Activated T-cell treated with anti-CD3 and anti-CD28 coated beads, Interleukin-2, amount 50 U/mL, for 24 hours (primary cell): ENCODE data around the gene PCDHA2.
"Not testable (repeated sequence)": the region's sequence is repeated elsewhere in the genome, so short reads cannot be mapped to it uniquely, and the experiment has no call there.

ENCODE experiments used
- DNase-seq: peaks from one replicate; pipeline ENCODE4 v3.0.0-alpha.2; 2020
- H3K27ac Mint-ChIP-seq: 2 replicates; pipeline ENCODE4 v1.8.0; 2020; ENCODE audit warnings: mild to moderate bottlenecking, mixed read lengths
- H3K27me3 Mint-ChIP-seq: 2 replicates; pipeline ENCODE4 v1.8.0; 2020; ENCODE audit warnings: mixed read lengths
- H3K36me3 Mint-ChIP-seq: 2 replicates; pipeline ENCODE4 v1.8.0; 2020; ENCODE audit warnings: low read depth, mixed read lengths
- H3K4me1 Mint-ChIP-seq: 2 replicates; pipeline ENCODE4 v1.8.0; 2020; ENCODE audit warnings: low read depth, mixed read lengths
- H3K4me3 Mint-ChIP-seq: 2 replicates; pipeline ENCODE4 v1.8.0; 2020; ENCODE audit warnings: mild to moderate bottlenecking, moderate library complexity, mixed read lengths
- H3K9me3 Mint-ChIP-seq: 2 replicates; pipeline ENCODE4 v1.8.0; 2020; ENCODE audit warnings: mixed read lengths

Gene PCDHA2

DNA sequence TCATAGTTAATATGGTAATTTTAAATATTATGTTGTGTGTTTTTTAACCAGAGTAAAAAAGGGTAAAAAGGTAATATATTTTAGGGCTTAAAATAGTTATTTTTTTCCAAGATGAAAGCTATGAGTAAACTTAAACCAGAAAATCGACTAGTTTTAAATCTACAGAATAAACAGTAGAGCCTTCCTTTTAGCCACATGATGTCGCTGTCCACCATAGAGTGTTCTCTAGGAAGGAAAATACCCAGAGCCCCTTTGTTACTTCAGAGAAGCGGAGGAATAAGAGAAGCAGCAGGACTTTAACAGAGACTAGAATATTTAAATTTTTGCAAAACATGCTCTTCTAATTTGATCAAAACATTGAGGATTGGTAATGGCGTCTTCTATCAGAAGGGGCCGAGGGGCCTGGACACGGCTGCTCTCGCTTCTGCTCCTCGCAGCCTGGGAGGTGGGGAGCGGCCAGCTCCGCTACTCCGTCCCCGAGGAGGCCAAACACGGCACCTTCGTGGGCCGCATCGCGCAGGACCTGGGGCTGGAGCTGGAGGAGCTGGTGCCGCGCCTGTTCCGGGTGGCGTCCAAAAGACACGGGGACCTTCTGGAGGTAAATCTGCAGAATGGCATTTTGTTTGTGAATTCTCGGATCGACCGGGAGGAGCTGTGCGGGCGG lies at the start of gene PCDHA2:
PCDHA2 (plus strand) TSS at position 258 of the 664 bp plus-strand sequence.
- peaks cover 11% of the 10 kb centered on the region for H3K36me3 Mint-ChIP-seq
- no peak for DNase-seq
- H3K27me3 Mint-ChIP-seq = peaks cover 57% of the 10 kb centered on the region
- peaks cover 1% of the 10 kb centered on the region for H3K4me1 Mint-ChIP-seq
- H3K9me3 Mint-ChIP-seq = peaks cover 53% of the 10 kb centered on the region
- H3K27ac Mint-ChIP-seq = no peak within 1 kb of the TSS
- H3K4me3 Mint-ChIP-seq = no peak within 1 kb of the TSS

DNA sequence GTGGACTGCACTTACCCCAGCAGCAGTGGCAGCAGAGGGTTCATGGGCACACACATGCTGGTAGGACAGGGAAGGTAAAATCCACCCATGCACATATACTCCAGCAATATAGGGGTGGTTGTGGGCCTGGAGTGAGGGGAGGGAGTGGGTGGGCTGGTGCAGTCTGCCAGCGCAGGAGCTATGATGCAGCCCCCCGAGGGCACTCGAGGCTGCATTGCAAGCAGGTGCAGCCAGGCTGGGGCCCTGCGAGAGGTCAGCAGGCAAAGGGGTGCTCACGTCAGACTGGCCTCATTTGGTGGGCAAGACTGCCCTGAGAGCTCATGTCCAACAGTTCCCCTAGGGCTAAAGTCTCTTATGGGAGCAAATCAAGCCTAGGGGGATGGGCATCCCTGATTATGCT lies 41.1 kb upstream of the PCDHA2 start:
- no peak for DNase-seq
- H3K4me1 Mint-ChIP-seq = no peaks in the 10 kb centered on the region
- no peak overlapping the region for H3K27ac Mint-ChIP-seq
- H3K4me3 Mint-ChIP-seq = no peak overlapping the region
- peaks cover 8% of the 10 kb centered on the region for H3K36me3 Mint-ChIP-seq
- H3K9me3 Mint-ChIP-seq = peaks cover 72% of the 10 kb centered on the region
- peaks cover 4% of the 10 kb centered on the region for H3K27me3 Mint-ChIP-seq

DNA sequence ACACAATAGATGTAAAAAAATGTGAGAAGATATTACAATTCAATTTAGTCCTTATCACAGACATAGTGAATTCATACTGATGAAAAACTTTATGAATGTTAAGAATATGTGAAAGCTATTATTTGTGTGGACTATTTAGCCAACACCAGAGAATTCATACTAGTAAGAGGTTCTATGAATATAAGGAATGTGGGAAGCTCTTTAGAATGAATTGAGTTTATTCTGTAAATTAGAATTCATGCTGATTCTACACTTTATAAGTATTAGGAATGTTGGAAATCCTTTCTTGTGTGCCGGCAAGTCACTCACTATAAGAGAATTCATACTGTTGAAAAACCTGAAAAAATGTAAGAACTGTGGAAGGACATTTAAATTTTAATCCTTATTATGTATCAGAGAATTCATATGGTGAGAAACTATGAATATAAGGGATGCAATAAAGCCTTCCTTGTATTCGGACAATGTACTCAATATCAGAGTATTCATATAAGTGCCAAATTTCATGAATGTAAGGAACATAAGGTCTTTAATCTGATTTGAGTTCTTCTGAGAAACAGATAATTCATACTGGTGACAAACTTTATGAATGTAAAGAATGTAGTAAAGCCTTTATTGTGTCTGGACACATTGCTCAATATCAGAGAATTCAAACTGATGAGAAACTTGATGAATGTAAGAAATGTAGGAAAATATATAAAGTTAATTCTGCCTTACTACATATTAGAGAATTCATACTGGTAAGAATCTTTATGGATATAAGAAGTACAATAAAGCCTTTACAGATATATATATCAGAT lies 30.3 kb upstream of the PCDHA2 start:
- peaks cover 65% of the 10 kb centered on the region for H3K9me3 Mint-ChIP-seq
- H3K36me3 Mint-ChIP-seq = peaks cover 40% of the 10 kb centered on the region
- no peaks in the 10 kb centered on the region for H3K4me1 Mint-ChIP-seq
- H3K27me3 Mint-ChIP-seq = no peaks in the 10 kb centered on the region
- no peak overlapping the region for H3K4me3 Mint-ChIP-seq
- H3K27ac Mint-ChIP-seq = no peak overlapping the region
- DNase-seq = no peak

DNA sequence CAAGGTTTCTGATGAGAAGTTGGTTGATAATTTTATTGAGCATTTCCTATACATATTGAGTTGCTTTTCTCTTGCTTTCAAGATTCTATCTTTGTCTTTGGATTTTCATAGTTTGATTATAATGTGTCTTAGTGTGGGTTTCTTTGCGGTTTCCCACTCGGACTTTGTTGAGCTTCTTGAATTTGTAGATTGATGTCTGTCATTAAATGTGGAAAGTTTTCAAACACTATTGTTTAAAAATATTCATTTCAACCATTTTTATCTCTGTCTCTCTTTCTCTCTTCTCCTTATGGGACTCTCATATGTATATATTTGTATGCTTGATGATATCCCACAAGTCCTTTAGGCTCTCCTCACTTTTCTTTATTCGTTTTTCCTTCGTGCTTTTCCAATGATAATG lies 27.2 kb upstream of the PCDHA2 start:
- peaks cover 26% of the 10 kb centered on the region for H3K36me3 Mint-ChIP-seq
- no peak for DNase-seq
- peaks cover 60% of the 10 kb centered on the region for H3K9me3 Mint-ChIP-seq
- no peak overlapping the region for H3K27ac Mint-ChIP-seq
- H3K4me3 Mint-ChIP-seq = no peak overlapping the region
- H3K4me1 Mint-ChIP-seq = no peaks in the 10 kb centered on the region
- no peaks in the 10 kb centered on the region for H3K27me3 Mint-ChIP-seq

GRCh38 chr5:140780512-140780911 lies 14.1 kb upstream of the PCDHA2 start:
- peaks cover 74% of the 10 kb centered on the region for H3K9me3 Mint-ChIP-seq

GRCh38 chr5:140785905-140786686 lies 8.6 kb upstream of the PCDHA2 start, which contains the start of gene PCDHA1:
Gene PCDHA1, plus strand, starts transcription at chr5:140786140.
- Mint-ChIP-seq H3K36me3 (peaks cover 25% of the 10 kb centered on the region), H3K27me3 (peaks cover 58% of the 10 kb centered on the region), H3K9me3 (peaks cover 64% of the 10 kb centered on the region), H3K4me1 (no peaks in the 10 kb centered on the region), H3K27ac (no peak within 1 kb of the TSS), H3K4me3 (no peak within 1 kb of the TSS)
- no peak for DNase-seq

More at GRCh38 chr5:140780512-140780911, 14.1 kb upstream of the PCDHA2 start:
- DNase-seq = no peak
- Mint-ChIP-seq H3K4me3 (no peak overlapping the region), H3K27me3 (peaks cover 21% of the 10 kb centered on the region), H3K4me1 (no peaks in the 10 kb centered on the region), H3K36me3 (peaks cover 20% of the 10 kb centered on the region), H3K27ac (no peak overlapping the region)

DNA sequence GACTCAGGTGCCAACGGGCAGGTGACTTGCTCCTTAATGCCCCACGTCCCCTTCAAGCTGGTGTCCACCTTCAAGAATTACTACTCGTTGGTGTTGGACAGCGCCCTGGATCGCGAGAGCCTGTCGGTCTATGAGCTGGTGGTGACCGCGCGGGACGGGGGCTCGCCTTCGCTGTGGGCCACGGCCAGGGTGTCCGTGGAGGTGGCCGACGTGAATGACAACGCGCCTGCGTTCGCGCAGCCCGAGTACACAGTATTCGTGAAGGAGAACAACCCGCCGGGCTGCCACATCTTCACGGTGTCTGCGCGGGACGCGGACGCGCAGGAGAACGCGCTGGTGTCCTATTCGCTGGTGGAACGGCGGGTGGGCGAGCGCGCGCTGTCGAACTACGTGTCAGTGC lies 7.2 kb upstream of the PCDHA2 start:
- H3K27ac Mint-ChIP-seq = not testable (repeated sequence)
- H3K9me3 Mint-ChIP-seq = peaks cover 63% of the 10 kb centered on the region

DNA sequence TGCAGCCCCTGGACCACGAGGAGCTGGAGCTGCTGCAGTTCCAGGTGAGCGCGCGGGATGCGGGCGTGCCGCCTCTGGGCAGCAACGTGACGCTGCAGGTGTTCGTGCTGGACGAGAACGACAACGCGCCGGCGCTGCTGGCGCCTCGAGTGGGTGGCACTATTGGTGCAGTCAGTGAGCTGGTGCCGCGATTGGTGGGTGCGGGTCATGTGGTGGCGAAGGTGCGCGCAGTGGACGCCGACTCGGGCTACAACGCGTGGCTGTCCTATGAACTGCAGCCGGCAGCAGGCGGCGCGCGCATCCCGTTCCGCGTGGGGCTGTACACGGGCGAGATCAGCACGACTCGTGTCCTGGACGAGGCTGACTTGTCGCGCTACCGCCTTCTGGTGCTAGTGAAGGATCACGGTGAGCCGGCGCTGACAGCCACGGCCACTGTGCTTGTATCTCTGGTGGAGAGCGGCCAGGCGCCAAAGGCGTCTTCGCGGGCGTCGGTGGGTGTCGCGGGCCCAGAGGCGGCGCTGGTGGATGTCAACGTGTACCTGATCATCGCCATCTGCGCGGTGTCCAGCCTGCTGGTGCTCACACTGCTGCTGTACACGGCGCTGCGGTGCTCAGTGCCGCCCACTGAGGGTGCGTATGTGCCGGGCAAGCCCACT lies 6.7 kb upstream of the PCDHA2 start:
- not testable (repeated sequence) for H3K27ac Mint-ChIP-seq, H3K4me3 Mint-ChIP-seq, DNase-seq, H3K4me1 Mint-ChIP-seq
- H3K36me3 Mint-ChIP-seq = peaks cover 21% of the 10 kb centered on the region
- H3K27me3 Mint-ChIP-seq = peaks cover 74% of the 10 kb centered on the region
- peaks cover 61% of the 10 kb centered on the region for H3K9me3 Mint-ChIP-seq

More for the DNA sequence above, 7.2 kb upstream of the PCDHA2 start:
- not testable (repeated sequence) for H3K4me3 Mint-ChIP-seq, DNase-seq, H3K4me1 Mint-ChIP-seq
- H3K36me3 Mint-ChIP-seq = peaks cover 21% of the 10 kb centered on the region
- peaks cover 68% of the 10 kb centered on the region for H3K27me3 Mint-ChIP-seq

DNA sequence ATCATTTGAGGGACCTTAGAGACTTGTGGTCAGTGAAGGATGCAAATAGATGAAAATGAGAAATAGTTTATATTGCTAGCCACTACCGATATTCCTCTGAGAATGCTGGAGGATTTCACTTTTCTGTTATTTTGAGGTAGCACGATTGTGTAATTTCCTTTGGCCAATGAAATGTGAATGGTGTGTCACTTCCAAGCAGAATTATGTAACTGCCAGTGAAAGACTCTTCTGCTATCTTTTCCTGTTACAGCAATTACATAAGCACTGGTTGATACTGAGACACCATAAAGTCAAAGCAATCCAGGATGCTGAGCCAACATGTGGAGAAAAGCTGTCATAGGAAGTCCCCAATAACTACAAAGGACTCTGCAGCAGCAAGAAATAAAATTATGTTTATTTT lies 3.6 kb upstream of the PCDHA2 start:
- Mint-ChIP-seq H3K9me3 (peaks cover 66% of the 10 kb centered on the region), H3K4me1 (peaks cover 1% of the 10 kb centered on the region), H3K36me3 (peaks cover 29% of the 10 kb centered on the region), H3K27me3 (peaks cover 83% of the 10 kb centered on the region), H3K27ac (no peak overlapping the region), H3K4me3 (no peak overlapping the region)
- no peak for DNase-seq

- H3K9me3 Mint-ChIP-seq = peaks cover 50% of the 10 kb centered on the region
- H3K4me1 Mint-ChIP-seq = peaks cover 1% of the 10 kb centered on the region
- H3K4me3 Mint-ChIP-seq = no peak overlapping the region
- peaks cover 58% of the 10 kb centered on the region for H3K27me3 Mint-ChIP-seq
- peaks cover 10% of the 10 kb centered on the region for H3K36me3 Mint-ChIP-seq
- no peak overlapping the region for H3K27ac Mint-ChIP-seq
- no peak for DNase-seq
Observed at GRCh38 chr5:140795259-140795641, 598 bp downstream of the PCDHA2 start.

DNA sequence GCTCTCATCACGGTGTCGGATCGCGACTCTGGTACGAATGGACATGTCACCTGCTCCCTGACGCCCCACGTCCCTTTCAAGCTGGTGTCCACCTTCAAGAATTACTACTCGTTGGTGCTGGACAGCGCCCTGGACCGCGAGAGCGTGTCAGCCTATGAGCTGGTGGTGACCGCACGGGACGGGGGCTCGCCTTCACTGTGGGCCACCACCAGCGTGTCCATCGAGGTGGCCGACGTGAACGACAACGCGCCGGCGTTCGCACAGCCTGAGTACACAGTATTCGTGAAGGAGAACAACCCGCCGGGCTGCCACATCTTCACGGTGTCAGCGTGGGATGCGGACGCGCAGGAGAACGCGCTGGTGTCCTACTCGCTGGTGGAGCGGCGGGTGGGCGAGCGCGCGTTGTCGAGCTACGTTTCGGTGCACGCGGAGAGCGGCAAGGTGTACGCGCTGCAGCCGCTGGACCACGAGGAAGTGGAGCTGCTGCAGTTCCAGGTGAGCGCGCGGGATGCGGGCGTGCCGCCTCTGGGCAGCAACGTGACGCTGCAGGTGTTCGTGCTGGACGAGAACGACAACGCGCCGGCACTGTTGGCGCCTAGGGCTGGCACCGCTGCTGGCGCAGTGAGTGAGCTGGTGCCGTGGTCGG lies 1.5 kb downstream of the PCDHA2 start:
- Mint-ChIP-seq H3K27me3 (peaks cover 63% of the 10 kb centered on the region), H3K36me3 (peaks cover 14% of the 10 kb centered on the region), H3K9me3 (peaks cover 49% of the 10 kb centered on the region)
- H3K4me3 Mint-ChIP-seq, H3K27ac Mint-ChIP-seq, H3K4me1 Mint-ChIP-seq, DNase-seq: not testable (repeated sequence)

GRCh38 chr5:140796718-140797095 lies 2.1 kb downstream of the PCDHA2 start:
- Mint-ChIP-seq H3K9me3 (peaks cover 46% of the 10 kb centered on the region), H3K27me3 (peaks cover 65% of the 10 kb centered on the region), H3K36me3 (peaks cover 18% of the 10 kb centered on the region), H3K27ac (no peak overlapping the region), H3K4me3 (no peak overlapping the region), H3K4me1 (peaks cover 1% of the 10 kb centered on the region)
- no peak for DNase-seq

GRCh38 chr5:140800816-140801493 lies 6.3 kb downstream of the PCDHA2 start, which contains the start of gene PCDHA3:
Gene PCDHA3, plus strand, starts transcription at chr5:140801057.
- H3K9me3 Mint-ChIP-seq = peaks cover 36% of the 10 kb centered on the region
- DNase-seq = no peak
- peak within 1 kb of the TSS; percentile 22 for H3K27ac Mint-ChIP-seq
- peaks cover 53% of the 10 kb centered on the region for H3K27me3 Mint-ChIP-seq
- no peak within 1 kb of the TSS for H3K4me3 Mint-ChIP-seq
- H3K36me3 Mint-ChIP-seq = peaks cover 18% of the 10 kb centered on the region
- no peaks in the 10 kb centered on the region for H3K4me1 Mint-ChIP-seq
